HEK293 (cell line): Measurements from ENCODE around the gene GAS7.

Experiments
- MZF1 ChIP-seq: fragments of 450-650 bp; formaldehyde crosslinking; IDR thresholded peaks from 2 replicates; pipeline ENCODE4 v1.5.1; 2017; ENCODE audit warnings: missing biosample characterization, missing genetic modification characterization, borderline replicate concordance
- ZNF24 ChIP-seq: fragments of 450-650 bp; formaldehyde crosslinking; IDR thresholded peaks from 2 replicates; pipeline ENCODE4 v1.5.1; 2016; ENCODE audit warnings: missing biosample characterization, missing genetic modification characterization
- ZNF670 ChIP-seq: fragments of 450-650 bp; formaldehyde crosslinking; IDR thresholded peaks from 2 replicates; pipeline ENCODE4 v1.5.1; 2016; ENCODE audit warnings: missing biosample characterization, missing genetic modification characterization, low read depth
- ZNF707 ChIP-seq: fragments of 450-650 bp; formaldehyde crosslinking; IDR thresholded peaks from 2 replicates; pipeline ENCODE4 v1.5.1; 2016; ENCODE audit warnings: missing biosample characterization, missing genetic modification characterization
- TF ChIP-seq, protein P1 (sequence below): fragments of 450-650 bp; formaldehyde crosslinking; IDR thresholded peaks from 2 replicates; pipeline ENCODE4 v1.5.1; 2016; ENCODE audit warnings: missing biosample characterization, missing genetic modification characterization

- TF ChIP-seq ZNF670 (tag by site-specific recombination) (no peak), ZNF707 (tag by site-specific recombination) (no peak), MZF1 (tag by site-specific recombination) (no peak), ZNF24 (tag by site-specific recombination) (no peak)
- TF ChIP-seq, protein P1, sequence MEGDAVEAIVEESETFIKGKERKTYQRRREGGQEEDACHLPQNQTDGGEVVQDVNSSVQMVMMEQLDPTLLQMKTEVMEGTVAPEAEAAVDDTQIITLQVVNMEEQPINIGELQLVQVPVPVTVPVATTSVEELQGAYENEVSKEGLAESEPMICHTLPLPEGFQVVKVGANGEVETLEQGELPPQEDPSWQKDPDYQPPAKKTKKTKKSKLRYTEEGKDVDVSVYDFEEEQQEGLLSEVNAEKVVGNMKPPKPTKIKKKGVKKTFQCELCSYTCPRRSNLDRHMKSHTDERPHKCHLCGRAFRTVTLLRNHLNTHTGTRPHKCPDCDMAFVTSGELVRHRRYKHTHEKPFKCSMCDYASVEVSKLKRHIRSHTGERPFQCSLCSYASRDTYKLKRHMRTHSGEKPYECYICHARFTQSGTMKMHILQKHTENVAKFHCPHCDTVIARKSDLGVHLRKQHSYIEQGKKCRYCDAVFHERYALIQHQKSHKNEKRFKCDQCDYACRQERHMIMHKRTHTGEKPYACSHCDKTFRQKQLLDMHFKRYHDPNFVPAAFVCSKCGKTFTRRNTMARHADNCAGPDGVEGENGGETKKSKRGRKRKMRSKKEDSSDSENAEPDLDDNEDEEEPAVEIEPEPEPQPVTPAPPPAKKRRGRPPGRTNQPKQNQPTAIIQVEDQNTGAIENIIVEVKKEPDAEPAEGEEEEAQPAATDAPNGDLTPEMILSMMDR (tag by site-specific recombination), result no peak
Measured at GRCh38 chr17:10197362-10197720, 1.1 kb downstream of the GAS7 start.
